ENCODE results near the gene LYST.

GRCh38 chr1:235776396-235776795 lies 90.3 kb downstream of the LYST start:
- TF ChIP-seq POLR2AphosphoS5 (IDR thresholded peaks at IDR 0.05; ENCODE audit: borderline replicate concordance, low read depth, low read length) (no peak), EZH2 (IDR thresholded peaks at IDR 0.05) (no peak)

Data from SK-N-MC (cell line).